ENCODE data around the gene INSIG2.
A peak's percentile ranks its signal among the peaks of the same experiment; 100 is the strongest.

Gene INSIG2

GRCh38 chr2:118088051-118089024 is at the start of gene INSIG2:
INSIG2 (plus strand) TSS chr2:118088471; CDS start chr2:118096557, 8,086 bp downstream.
- DNase-seq (ENCODE audit: low read depth): peak; percentile 78

- DNase-seq (ENCODE audit: low read depth): no peak
Measured at GRCh38 chr2:118040891-118041290, 47.4 kb upstream of the INSIG2 start.

DNA sequence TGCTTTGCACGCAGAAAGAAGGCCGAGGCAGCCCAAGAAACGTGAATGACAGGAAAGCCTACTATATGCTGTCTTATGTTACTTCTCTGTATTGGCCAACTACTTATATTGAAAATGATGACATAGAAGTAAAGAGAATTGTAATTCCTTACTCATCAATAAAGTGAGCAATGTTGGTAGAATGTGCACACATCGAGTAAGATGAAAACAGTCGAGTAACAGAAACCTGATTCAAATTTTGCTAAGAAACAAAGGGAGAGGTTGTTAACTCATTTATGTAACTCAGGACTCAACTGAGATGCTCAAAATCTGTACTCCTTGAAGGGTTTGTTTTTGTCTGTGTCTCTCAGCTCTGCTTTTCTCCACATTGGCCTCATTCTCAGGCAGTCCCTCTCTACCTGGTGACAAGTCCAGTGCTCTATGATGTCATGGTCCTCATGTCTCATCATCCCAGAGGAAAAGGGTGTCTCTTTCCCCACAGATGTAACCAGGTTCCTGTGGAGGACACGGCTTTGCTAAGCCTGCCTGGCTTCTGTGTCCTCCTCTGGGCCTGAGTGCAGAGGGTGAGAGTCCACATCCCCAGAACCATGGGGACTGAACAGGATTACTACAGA is 44.1 kb upstream of the INSIG2 start:
- no peak for DNase-seq (ENCODE audit: low read depth)

- no peak for DNase-seq (ENCODE audit: low read depth)
Measured at GRCh38 chr2:118044854-118045253, 43.4 kb upstream of the INSIG2 start.

- no peak for DNase-seq (ENCODE audit: low read depth)
Measured at GRCh38 chr2:118045286-118045685, 43.0 kb upstream of the INSIG2 start.

GRCh38 chr2:118046634-118047210 is 41.5 kb upstream of the INSIG2 start:
- no peak for DNase-seq (ENCODE audit: low read depth)

GRCh38 chr2:118047380-118047826 is 40.9 kb upstream of the INSIG2 start:
- no peak for DNase-seq (ENCODE audit: low read depth)

- DNase-seq (ENCODE audit: low read depth): no peak
Measured at GRCh38 chr2:118048401-118048800, 39.9 kb upstream of the INSIG2 start.

DNA sequence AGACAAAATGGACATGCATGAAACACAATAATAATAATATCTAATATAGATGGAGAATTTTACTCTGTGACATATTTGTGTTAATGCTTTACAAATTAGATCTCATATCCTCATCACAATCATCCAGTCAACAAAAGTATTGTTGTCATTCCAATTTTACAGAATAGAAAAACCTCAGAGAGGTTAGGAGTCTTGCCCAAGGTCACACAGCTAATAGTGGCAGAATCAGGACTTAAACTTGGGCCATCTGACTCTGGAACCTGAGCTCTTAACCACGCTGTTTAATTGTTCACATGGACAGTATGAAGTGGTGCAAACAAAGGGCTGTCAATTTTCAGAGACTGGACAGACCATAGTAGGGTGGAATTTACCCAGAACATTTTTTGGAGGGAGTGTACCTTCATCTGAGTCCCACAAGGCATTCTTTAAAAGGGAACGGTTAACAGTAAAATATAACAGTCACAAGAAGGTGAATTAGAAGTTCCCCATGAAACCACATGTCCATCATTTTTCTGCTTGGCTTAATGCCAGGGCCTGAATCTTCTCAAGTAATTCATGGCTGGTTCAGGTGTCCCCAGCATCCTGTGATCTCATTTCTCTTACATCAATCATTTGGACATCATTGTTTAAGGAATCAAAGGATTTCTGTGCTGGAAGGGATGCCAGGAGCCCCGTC is 39.0 kb upstream of the INSIG2 start:
- no peak for DNase-seq (ENCODE audit: low read depth)

- DNase-seq (ENCODE audit: low read depth): no peak
Measured at GRCh38 chr2:118049816-118050140, 38.5 kb upstream of the INSIG2 start.

GRCh38 chr2:118050386-118050785 is 37.9 kb upstream of the INSIG2 start:
- DNase-seq (ENCODE audit: low read depth): no peak

DNA sequence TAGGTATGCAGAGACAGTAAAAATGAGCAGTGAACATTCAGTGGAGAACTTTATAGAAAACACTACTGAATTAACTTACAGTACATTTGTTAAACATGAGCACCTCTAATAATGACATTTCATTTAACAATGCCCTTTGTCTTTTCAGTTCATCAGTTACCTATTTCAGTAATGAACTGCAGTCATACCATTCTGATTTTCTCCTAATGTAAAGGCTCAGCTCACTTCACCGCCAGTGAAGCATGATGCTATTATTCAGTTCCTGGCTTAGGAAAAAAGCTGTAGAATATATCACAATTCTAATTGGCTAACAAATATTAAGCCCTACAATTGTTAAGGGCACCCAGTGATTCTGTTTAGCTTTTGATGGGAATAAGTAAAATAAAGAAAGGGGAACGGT is 37.3 kb upstream of the INSIG2 start:
- DNase-seq (ENCODE audit: low read depth): no peak

GRCh38 chr2:118051826-118052358 is 36.4 kb upstream of the INSIG2 start:
- DNase-seq (ENCODE audit: low read depth): no peak

- DNase-seq (ENCODE audit: low read depth): no peak
Measured at GRCh38 chr2:118052474-118052873, 35.8 kb upstream of the INSIG2 start.

DNA sequence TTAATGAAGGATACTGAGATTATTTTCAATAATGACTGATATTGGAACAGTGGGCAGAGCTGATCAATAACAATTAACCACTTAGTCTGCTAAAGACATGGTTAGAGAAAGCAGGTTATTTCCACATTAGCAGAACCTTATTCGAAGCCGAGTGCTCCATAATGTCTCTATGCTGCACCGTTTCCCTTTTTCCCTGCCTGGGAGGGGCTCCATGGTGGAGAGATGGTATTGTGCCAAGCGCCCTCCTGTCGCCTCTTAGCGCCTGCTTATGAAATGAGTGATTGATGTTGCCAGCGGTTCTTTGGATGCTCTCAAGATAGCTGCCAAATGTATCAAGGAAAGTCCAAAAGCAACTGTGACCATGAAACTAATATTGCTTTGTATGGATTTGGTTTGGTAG is 34.6 kb upstream of the INSIG2 start:
- no peak for DNase-seq (ENCODE audit: low read depth)

- DNase-seq (ENCODE audit: low read depth): no peak
Measured at GRCh38 chr2:118054213-118055008, 33.9 kb upstream of the INSIG2 start.

GRCh38 chr2:118055512-118056164 is 32.6 kb upstream of the INSIG2 start:
- DNase-seq (ENCODE audit: low read depth): no peak

GRCh38 chr2:118056165-118056534 is 32.1 kb upstream of the INSIG2 start:
- DNase-seq (ENCODE audit: low read depth): no peak

- no peak for DNase-seq (ENCODE audit: low read depth)
Measured at GRCh38 chr2:118056801-118057200, 31.5 kb upstream of the INSIG2 start.

GRCh38 chr2:118058951-118059350 is 29.3 kb upstream of the INSIG2 start:
- no peak for DNase-seq (ENCODE audit: low read depth)

- no peak for DNase-seq (ENCODE audit: low read depth)
Measured at GRCh38 chr2:118059919-118060478, 28.3 kb upstream of the INSIG2 start.

Measured in activated T-helper 1 cell treated with Interleukin-2 at 50 U/mL for 16 hours (primary cell).